K562 (cell line): ENCODE data around the gene ARMC7. TPM values are rescaled to one million over a fixed set of nuclear protein-coding genes. Genes with fewer than 3 reads are reported as not detected.

Source experiments
- CCNT2 ChIP-seq: IDR thresholded peaks from 2 replicates; pipeline ENCODE4 v1.6.1; 2011; ENCODE audit warnings: borderline replicate concordance, low read depth, mild to moderate bottlenecking, moderate library complexity, mixed read lengths, low read length; ENCODE audit not compliant: insufficient read length; ENCODE audit errors: extremely low read depth
- CEBPB ChIP-seq: fragments of 450-650 bp; IDR thresholded peaks from 2 replicates; pipeline ENCODE4 v1.6.1; 2016; ENCODE audit warnings: missing genetic modification characterization, missing compliant biosample characterization
- GTF2A2 ChIP-seq: IDR thresholded peaks from 2 replicates; pipeline ENCODE4 v1.6.1; 2016; ENCODE audit warnings: mild to moderate bottlenecking, missing genetic modification characterization, missing compliant biosample characterization
- HNRNPLL ChIP-seq: fragments of 200-400 bp; formaldehyde crosslinking; IDR thresholded peaks from 2 replicates; pipeline ENCODE4 v1.6.1; 2017; ENCODE audit warnings: low read length, low read depth, mild to moderate bottlenecking; ENCODE audit not compliant: poor library complexity, severe bottlenecking
- NCOR1 ChIP-seq: fragments of 450-650 bp; IDR thresholded peaks from 2 replicates; pipeline ENCODE4 v1.6.1; 2016; ENCODE audit warnings: mild to moderate bottlenecking, moderate library complexity
- SNRNP70 ChIP-seq: fragments of 200-400 bp; formaldehyde crosslinking; optimal IDR thresholded peaks from 2 replicates; pipeline ENCODE3; 2017; ENCODE audit warnings: low read depth, low read length
- SRSF7 ChIP-seq: fragments of 200-400 bp; formaldehyde crosslinking; optimal IDR thresholded peaks from 2 replicates; pipeline ENCODE3; 2017; ENCODE audit warnings: mild to moderate bottlenecking, low read depth, low read length
- TEAD4 ChIP-seq, 2 experiments: sonication (generic) in 1 of 2; formaldehyde crosslinking in 1 of 2; IDR thresholded peaks; 2 replicates each; pipeline versions ENCODE4 v1.6.1 to v1.8.0; 2012 to 2022; ENCODE audit warnings: borderline replicate concordance in 1 of 2, inconsistent platforms in 1 of 2, low read length in 1 of 2, mild to moderate bottlenecking in 1 of 2, missing genetic modification reagents in 1 of 2
- ZNF311 ChIP-seq: fragments of 250-450 bp; sonication (Bioruptor Pico); IDR thresholded peaks from 2 replicates; pipeline ENCODE4 v1.4.0; 2020; ENCODE audit warnings: mild to moderate bottlenecking, moderate library complexity
- ZNF507 ChIP-seq: conservative IDR thresholded peaks from 2 replicates; pipeline ENCODE4 v1.6.1; 2017; ENCODE audit warnings: missing genetic modification characterization, missing compliant biosample characterization
- polyA plus RNA-seq, 8 experiments: library from polyadenylated mRNA; depleted of rRNA in 4 of 8; stranded (reverse) in 5 of 8; unstranded in 3 of 8; fragments of >200 nt; fragmentation: Nextera tagmentation in 2 of 8; fragmentation: Illumina TruSeq in 1 of 8; extraction: Ambion mirVana in 2 of 8; extraction: Trizol in 1 of 8; gene quantifications; 2 replicates each; pipeline versions ENCODE4 v1.2.1 to v1.2.3, GENCODE V29; 2011 to 2014; ENCODE audit warnings: inconsistent platforms in 1 of 8, missing spikeins in 1 of 8
- total RNA-seq, 7 experiments: library from RNA; depleted of rRNA in 6 of 7; stranded (reverse); fragments of >200 nt in 6 of 7; fragmentation: Illumina TruSeq in 2 of 7; extraction: Trizol in 2 of 7; gene quantifications; 2 replicates each; pipeline versions ENCODE4 v1.2.1 to v1.2.3, GENCODE V29; 2011 to 2021; ENCODE audit warnings: low replicate concordance in 1 of 7
- TF ChIP-seq, protein P1 (sequence below): IDR thresholded peaks from 2 replicates; pipeline ENCODE4 v1.6.1; 2011; ENCODE audit warnings: borderline replicate concordance, low read depth, mild to moderate bottlenecking, moderate library complexity, low read length; ENCODE audit not compliant: insufficient read depth, poor library complexity, severe bottlenecking
- TF ChIP-seq, protein P2 (sequence below): fragments of 450-650 bp; formaldehyde crosslinking; IDR thresholded peaks from 2 replicates; pipeline ENCODE4 v1.4.0; 2020; ENCODE audit warnings: mild to moderate bottlenecking, moderate library complexity
- TF ChIP-seq, protein P3 (sequence below): fragments of 250-450 bp; sonication (Bioruptor Pico); IDR thresholded peaks from 2 replicates; pipeline ENCODE4 v1.8.0; 2021; ENCODE audit warnings: mild to moderate bottlenecking, moderate library complexity
- TF ChIP-seq, protein P4 (sequence below): fragments of 450-650 bp; IDR thresholded peaks from 2 replicates; pipeline ENCODE4 v1.6.1; 2016; ENCODE audit warnings: mild to moderate bottlenecking
- TF ChIP-seq, protein P5 (sequence below): fragments of 250-450 bp; sonication (Bioruptor Pico); IDR thresholded peaks from 2 replicates; pipeline ENCODE4 v1.5.0; 2021

Gene ARMC7
- total and polyA plus RNA-seq, 9 of the 15 experiments (the other 6 are each of a cell fraction or from before 2014, with no cell fraction given): 1.4 to 15.2 (median 5.9) TPM

DNA sequence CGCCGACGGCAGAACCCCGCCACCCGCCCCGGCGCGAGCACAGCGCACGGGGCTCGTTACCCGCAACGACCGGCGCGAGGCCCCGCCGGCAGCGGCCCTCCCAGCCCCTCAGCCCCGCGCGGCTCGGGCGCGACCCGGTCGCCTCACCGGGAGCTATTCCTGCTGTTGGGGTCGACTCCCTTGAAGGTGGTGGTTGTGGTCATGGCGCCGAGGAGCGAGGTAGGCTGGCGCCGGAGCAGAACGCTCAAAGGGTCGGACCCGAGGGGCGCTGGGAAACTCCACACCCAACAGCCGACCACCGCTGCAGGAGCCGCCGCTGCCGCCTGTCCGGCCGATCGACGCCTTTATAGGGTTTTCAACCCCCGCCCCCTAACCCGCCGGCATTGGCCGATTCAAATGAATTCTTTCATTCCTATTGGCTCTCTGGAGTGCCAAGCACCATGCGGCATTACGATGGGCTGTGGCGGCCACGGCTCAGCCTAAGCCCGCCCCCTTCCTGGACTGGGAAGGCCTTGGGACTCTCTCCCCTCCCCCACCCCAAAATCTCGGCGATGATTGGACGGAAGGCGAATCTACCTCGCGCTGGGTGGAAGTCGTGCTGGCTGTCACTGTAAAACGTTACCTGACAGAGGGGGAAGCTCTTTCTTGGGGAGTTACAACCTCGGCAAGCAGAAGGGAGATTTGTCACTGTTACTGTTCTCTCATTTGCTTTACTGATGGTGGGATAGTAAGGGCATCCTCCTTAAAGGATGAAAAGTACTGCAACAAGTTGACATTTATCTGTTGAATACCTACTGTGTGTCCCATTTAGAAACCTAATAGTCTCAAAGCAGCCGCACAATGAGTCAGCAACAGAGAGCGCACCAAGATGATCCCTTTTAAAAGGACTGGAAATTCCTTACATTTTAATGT lies 44.7 kb downstream of the ARMC7 start, which contains the start of gene JPT1 (continued):
- TF ChIP-seq, protein P1, sequence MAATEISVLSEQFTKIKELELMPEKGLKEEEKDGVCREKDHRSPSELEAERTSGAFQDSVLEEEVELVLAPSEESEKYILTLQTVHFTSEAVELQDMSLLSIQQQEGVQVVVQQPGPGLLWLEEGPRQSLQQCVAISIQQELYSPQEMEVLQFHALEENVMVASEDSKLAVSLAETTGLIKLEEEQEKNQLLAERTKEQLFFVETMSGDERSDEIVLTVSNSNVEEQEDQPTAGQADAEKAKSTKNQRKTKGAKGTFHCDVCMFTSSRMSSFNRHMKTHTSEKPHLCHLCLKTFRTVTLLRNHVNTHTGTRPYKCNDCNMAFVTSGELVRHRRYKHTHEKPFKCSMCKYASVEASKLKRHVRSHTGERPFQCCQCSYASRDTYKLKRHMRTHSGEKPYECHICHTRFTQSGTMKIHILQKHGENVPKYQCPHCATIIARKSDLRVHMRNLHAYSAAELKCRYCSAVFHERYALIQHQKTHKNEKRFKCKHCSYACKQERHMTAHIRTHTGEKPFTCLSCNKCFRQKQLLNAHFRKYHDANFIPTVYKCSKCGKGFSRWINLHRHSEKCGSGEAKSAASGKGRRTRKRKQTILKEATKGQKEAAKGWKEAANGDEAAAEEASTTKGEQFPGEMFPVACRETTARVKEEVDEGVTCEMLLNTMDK: no peak
- no peak for TF ChIP-seq ZNF507 (tag)
- peak; percentile 96 for TF ChIP-seq GTF2A2 (tag)
- TF ChIP-seq, protein P2, sequence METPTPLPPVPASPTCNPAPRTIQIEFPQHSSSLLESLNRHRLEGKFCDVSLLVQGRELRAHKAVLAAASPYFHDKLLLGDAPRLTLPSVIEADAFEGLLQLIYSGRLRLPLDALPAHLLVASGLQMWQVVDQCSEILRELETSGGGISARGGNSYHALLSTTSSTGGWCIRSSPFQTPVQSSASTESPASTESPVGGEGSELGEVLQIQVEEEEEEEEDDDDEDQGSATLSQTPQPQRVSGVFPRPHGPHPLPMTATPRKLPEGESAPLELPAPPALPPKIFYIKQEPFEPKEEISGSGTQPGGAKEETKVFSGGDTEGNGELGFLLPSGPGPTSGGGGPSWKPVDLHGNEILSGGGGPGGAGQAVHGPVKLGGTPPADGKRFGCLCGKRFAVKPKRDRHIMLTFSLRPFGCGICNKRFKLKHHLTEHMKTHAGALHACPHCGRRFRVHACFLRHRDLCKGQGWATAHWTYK: no peak; the same call in 1 of the 2 replicates
- TF ChIP-seq NCOR1: peak; percentile 19; the same call in 1 of the 2 replicates
- TF ChIP-seq, protein P3, sequence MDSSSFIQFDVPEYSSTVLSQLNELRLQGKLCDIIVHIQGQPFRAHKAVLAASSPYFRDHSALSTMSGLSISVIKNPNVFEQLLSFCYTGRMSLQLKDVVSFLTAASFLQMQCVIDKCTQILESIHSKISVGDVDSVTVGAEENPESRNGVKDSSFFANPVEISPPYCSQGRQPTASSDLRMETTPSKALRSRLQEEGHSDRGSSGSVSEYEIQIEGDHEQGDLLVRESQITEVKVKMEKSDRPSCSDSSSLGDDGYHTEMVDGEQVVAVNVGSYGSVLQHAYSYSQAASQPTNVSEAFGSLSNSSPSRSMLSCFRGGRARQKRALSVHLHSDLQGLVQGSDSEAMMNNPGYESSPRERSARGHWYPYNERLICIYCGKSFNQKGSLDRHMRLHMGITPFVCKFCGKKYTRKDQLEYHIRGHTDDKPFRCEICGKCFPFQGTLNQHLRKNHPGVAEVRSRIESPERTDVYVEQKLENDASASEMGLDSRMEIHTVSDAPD (CRISPR knock-in tag): no peak
- peak; percentile 60 for TF ChIP-seq HNRNPLL
- no peak for TF ChIP-seq ZNF311 (CRISPR knock-in tag)
- no peak for TF ChIP-seq CEBPB (tag)
- TF ChIP-seq, protein P4, sequence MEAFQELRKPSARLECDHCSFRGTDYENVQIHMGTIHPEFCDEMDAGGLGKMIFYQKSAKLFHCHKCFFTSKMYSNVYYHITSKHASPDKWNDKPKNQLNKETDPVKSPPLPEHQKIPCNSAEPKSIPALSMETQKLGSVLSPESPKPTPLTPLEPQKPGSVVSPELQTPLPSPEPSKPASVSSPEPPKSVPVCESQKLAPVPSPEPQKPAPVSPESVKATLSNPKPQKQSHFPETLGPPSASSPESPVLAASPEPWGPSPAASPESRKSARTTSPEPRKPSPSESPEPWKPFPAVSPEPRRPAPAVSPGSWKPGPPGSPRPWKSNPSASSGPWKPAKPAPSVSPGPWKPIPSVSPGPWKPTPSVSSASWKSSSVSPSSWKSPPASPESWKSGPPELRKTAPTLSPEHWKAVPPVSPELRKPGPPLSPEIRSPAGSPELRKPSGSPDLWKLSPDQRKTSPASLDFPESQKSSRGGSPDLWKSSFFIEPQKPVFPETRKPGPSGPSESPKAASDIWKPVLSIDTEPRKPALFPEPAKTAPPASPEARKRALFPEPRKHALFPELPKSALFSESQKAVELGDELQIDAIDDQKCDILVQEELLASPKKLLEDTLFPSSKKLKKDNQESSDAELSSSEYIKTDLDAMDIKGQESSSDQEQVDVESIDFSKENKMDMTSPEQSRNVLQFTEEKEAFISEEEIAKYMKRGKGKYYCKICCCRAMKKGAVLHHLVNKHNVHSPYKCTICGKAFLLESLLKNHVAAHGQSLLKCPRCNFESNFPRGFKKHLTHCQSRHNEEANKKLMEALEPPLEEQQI: no peak
- TF ChIP-seq SRSF7: no peak
- TF ChIP-seq, protein P5, sequence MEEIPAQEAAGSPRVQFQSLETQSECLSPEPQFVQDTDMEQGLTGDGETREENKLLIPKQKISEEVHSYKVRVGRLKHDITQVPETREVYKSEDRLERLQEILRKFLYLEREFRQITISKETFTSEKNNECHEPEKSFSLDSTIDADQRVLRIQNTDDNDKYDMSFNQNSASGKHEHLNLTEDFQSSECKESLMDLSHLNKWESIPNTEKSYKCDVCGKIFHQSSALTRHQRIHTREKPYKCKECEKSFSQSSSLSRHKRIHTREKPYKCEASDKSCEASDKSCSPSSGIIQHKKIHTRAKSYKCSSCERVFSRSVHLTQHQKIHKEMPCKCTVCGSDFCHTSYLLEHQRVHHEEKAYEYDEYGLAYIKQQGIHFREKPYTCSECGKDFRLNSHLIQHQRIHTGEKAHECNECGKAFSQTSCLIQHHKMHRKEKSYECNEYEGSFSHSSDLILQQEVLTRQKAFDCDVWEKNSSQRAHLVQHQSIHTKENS (CRISPR knock-in tag): no peak
- peak; percentile 48 for TF ChIP-seq CCNT2
- TF ChIP-seq TEAD4 (IDR thresholded peaks at IDR 0.05; ENCODE audit: low read length): no peak; the same call in 1 of the 2 replicates
- no peak for TF ChIP-seq TEAD4 (CRISPR knock-in tag; IDR thresholded peaks at IDR 0.05; ENCODE audit: borderline replicate concordance)
- TF ChIP-seq SNRNP70: no peak
